H1 (cell line): ENCODE results near the gene PPP2R3B. TPM values are rescaled to one million over a fixed set of nuclear protein-coding genes. Genes with fewer than 3 reads are reported as not detected.

Source experiments
- CHD2 ChIP-seq: IDR thresholded peaks from 2 replicates; pipeline ENCODE4 v1.6.1; 2012; ENCODE audit warnings: low read length, improper control_type of control experiment
- CHD7 ChIP-seq: fragments of 300-600 bp; sonication (generic); IDR thresholded peaks from 2 replicates; pipeline ENCODE4 v1.7.1; 2012; ENCODE audit warnings: low read length, moderate library complexity, mild to moderate bottlenecking, inconsistent platforms; ENCODE audit not compliant: insufficient replicate concordance
- GTF2F1 ChIP-seq: IDR thresholded peaks from 2 replicates; pipeline ENCODE4 v1.6.1; 2012; ENCODE audit warnings: low read depth, low read length, improper control_type of control experiment, borderline replicate concordance
- KDM5A ChIP-seq: fragments of 200-600 bp; IDR thresholded peaks from 2 replicates; pipeline ENCODE4 v1.7.1; 2012; ENCODE audit warnings: mild to moderate bottlenecking, low read length, inconsistent platforms, mixed read lengths
- PHF8 ChIP-seq: fragments of 200-600 bp; sonication (generic); conservative IDR thresholded peaks from 2 replicates; pipeline ENCODE4 v1.7.1; 2012; ENCODE audit warnings: low read depth, mild to moderate bottlenecking, inconsistent platforms, low read length, moderate library complexity
- RNF2 ChIP-seq: fragments of 200-900, 300-1000 bp; sonication (generic); IDR thresholded peaks from 2 replicates; pipeline ENCODE4 v1.7.1; 2016; ENCODE audit warnings: borderline replicate concordance, low read depth, mild to moderate bottlenecking, antibody characterized with exemption, low read length; ENCODE audit not compliant: poor library complexity, severe bottlenecking; ENCODE audit errors: missing control alignments
- SIRT6 ChIP-seq: IDR thresholded peaks from one replicate; pipeline ENCODE4 v1.7.1; 2012; ENCODE audit warnings: low read length, inconsistent platforms
- SIX5 ChIP-seq: IDR thresholded peaks from 2 replicates; pipeline ENCODE4 v1.6.1; 2011; ENCODE audit warnings: mild to moderate bottlenecking, low read depth, low read length
- SP1 ChIP-seq: IDR thresholded peaks from 2 replicates; pipeline ENCODE4 v1.6.1; 2011; ENCODE audit warnings: low read depth, low read length
- TBP ChIP-seq: IDR thresholded peaks from 2 replicates; pipeline ENCODE4 v1.6.1; 2011; ENCODE audit warnings: low read depth, low read length, improper control_type of control experiment
- YY1 ChIP-seq: IDR thresholded peaks from 2 replicates; pipeline ENCODE4 v1.6.1; 2011; ENCODE audit warnings: low read depth, mild to moderate bottlenecking, low read length
- polyA plus RNA-seq, 7 experiments: library from polyadenylated mRNA; depleted of rRNA in 3 of 7; stranded (reverse) in 5 of 7; unstranded in 2 of 7; fragments of >200 nt in 5 of 7; fragments of 200-250 nt in 2 of 7; gene quantifications; 1 replicate in 5 of 7; 2 replicates in 1 of 7; 4 replicates in 1 of 7; pipeline versions ENCODE4 v1.2.1 to v1.2.3, GENCODE V29; 2011 to 2013; ENCODE audit warnings: missing spikeins in 2 of 7, mixed read lengths in 2 of 7
- total RNA-seq: library from RNA; stranded (reverse); fragmentation: NEBNext Ultra II Directional; extraction: Animal tissue kit (Norgen Biotek cat#: 25700); gene quantifications from 2 replicates; pipeline ENCODE4 v1.2.1, GENCODE V29; 2021

The PPP2R3B gene
- total and polyA plus RNA-seq, 2 of the 8 experiments (the other 6 are each of a cell fraction or from before 2014, with no cell fraction given), result 47.6 to 86.7 TPM

- TF ChIP-seq RNF2 (no peak), GTF2F1 (no peak; the same call in 1 of the 2 replicates), PHF8 (peak; percentile 100), SIRT6 (no peak), TBP (peak; percentile 48; the same call in 1 of the 2 replicates), CHD2 (no peak), SIX5 (no peak), CHD7 (no peak), YY1 (peak; percentile 91), KDM5A (peak; percentile 83), SP1 (no peak)
Measured at GRCh38 chrX:386768-387575, at the start of gene PPP2R3B (continued).
